Loucy (cell line): ENCODE data around the gene C20orf204.

Source experiments
- H2AFZ ChIP-seq: fragments of 200-600 bp; sonication (generic); 2 replicates; pipeline ENCODE4 v1.6.0; 2016; ENCODE audit warnings: antibody characterized with exemption, mild to moderate bottlenecking, low read length, moderate library complexity
- H3F3A ChIP-seq: fragments of 200-600 bp; 2 replicates; pipeline ENCODE4 v1.6.0; 2016; ENCODE audit warnings: antibody characterized with exemption, low read depth, mild to moderate bottlenecking
- H3K27me3 ChIP-seq: fragments of 200-600 bp; sonication (generic); 2 replicates; pipeline ENCODE4 v1.6.1; 2014; ENCODE audit warnings: low read length, mild to moderate bottlenecking; ENCODE audit not compliant: insufficient read depth, poor library complexity, severe bottlenecking
- H3K36me3 ChIP-seq: fragments of 200-600 bp; sonication (generic); 2 replicates; pipeline ENCODE4 v1.6.1; 2016; ENCODE audit warnings: low read length; ENCODE audit not compliant: insufficient read depth
- H3K4me1 ChIP-seq: fragments of 200-600 bp; sonication (generic); 2 replicates; pipeline ENCODE4 v1.5.1; 2014; ENCODE audit warnings: low read length, mild to moderate bottlenecking; ENCODE audit not compliant: insufficient read depth, poor library complexity, severe bottlenecking
- H3K4me2 ChIP-seq: fragments of 200-600 bp; sonication (generic); 2 replicates; pipeline ENCODE4 v1.6.0; 2014; ENCODE audit warnings: antibody characterized with exemption, low read length, low read depth, mild to moderate bottlenecking; ENCODE audit not compliant: poor library complexity, severe bottlenecking
- H3K4me3 ChIP-seq: fragments of 200-600 bp; sonication (generic); 2 replicates; pipeline ENCODE4 v1.5.1; 2014; ENCODE audit warnings: low read length, mild to moderate bottlenecking, mixed read lengths; ENCODE audit not compliant: poor library complexity, severe bottlenecking
- H3K79me2 ChIP-seq: fragments of 200-600 bp; sonication (generic); 2 replicates; pipeline ENCODE4 v1.6.1; 2014; ENCODE audit warnings: low read length; ENCODE audit not compliant: insufficient read depth
- H3K9ac ChIP-seq: fragments of 200-600 bp; sonication (generic); 2 replicates; pipeline ENCODE4 v1.6.0; 2014; ENCODE audit warnings: mild to moderate bottlenecking, low read depth, low read length, moderate library complexity; ENCODE audit not compliant: poor library complexity, severe bottlenecking
- H3K9me2 ChIP-seq: fragments of 200-600 bp; sonication (generic); replicated peaks from 2 replicates; pipeline ENCODE4 v1.6.1; 2016; ENCODE audit warnings: low read depth, low read length, mixed read lengths
- H3K9me3 ChIP-seq: fragments of 200-600 bp; sonication (generic); 2 replicates; pipeline ENCODE4 v1.6.1; 2014; ENCODE audit warnings: mild to moderate bottlenecking, antibody characterized with exemption, low read length, low read depth; ENCODE audit not compliant: insufficient read depth
- H4K20me1 ChIP-seq: fragments of 200-600 bp; sonication (generic); 2 replicates; pipeline ENCODE4 v1.6.0; 2014; ENCODE audit warnings: antibody characterized with exemption, low read length, mild to moderate bottlenecking; ENCODE audit not compliant: insufficient read depth, poor library complexity, severe bottlenecking
- CTCF ChIP-seq: fragments of 200-600 bp; sonication (generic); conservative IDR thresholded peaks from 2 replicates; pipeline ENCODE4 v1.5.1; 2014; ENCODE audit warnings: mild to moderate bottlenecking, antibody characterized with exemption, low read length
- EZH2phosphoT487 ChIP-seq: fragments of 200-600 bp; IDR thresholded peaks from 2 replicates; pipeline ENCODE4 v1.6.1; 2018; ENCODE audit warnings: antibody characterized with exemption, mild to moderate bottlenecking, moderate library complexity, borderline replicate concordance

Gene C20orf204

GRCh38 chr20:64041781-64042053 lies 5.7 kb downstream of the C20orf204 start:
- Histone ChIP-seq H3K4me2 (no peak overlapping the region), H3K4me1 (peaks cover 50% of the 10 kb centered on the region), H3K9me3 (no peaks in the 10 kb centered on the region), H3K9ac (no peak overlapping the region), H3K27me3 (no peaks in the 10 kb centered on the region), H3K4me3 (no peak overlapping the region), H2AFZ (no peak overlapping the region), H4K20me1 (no peaks in the 10 kb centered on the region), H3K36me3 (no peaks in the 10 kb centered on the region), H3K9me2 (no peaks in the 10 kb centered on the region), H3K79me2 (no peaks in the 10 kb centered on the region), H3F3A (no peaks in the 10 kb centered on the region)
- TF ChIP-seq CTCF, result no peak
- TF ChIP-seq EZH2phosphoT487, result no peak

DNA sequence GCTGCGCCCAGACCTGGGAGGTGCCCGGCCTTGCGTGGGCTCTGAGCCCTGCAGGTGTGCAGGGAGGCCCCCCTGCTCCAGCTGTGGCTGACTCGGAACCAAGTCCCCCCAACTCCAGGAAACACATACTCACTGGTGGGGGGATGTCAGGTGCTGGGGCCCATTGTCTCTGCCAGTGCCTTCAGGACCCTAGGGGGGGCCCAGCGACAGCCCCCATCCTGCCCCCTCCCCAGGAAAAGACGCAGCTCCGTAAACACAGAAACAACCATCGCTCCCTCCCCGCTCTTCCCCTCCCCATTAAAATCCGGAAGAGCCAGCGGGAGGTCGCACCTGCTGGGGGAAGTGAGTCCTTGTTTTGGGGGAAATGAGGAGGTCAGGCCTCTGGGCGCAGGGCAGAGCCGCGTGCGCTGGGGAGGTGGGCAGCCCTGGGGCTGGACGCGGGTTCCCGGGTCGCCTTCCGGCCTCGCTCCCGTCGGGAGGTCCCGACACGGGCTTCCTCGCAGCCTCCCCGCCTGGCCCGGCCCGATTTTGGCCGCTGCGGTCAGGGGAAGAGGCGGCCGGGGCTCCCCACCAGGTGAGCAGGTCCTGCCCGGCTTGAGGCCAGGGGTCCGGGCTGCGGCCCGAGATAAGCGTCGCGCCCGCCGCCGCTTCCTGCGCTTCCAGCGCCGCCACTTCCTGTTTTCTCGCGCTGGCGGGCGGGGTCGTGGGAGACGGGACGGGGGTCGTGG lies 6.2 kb downstream of the C20orf204 start:
- no peaks in the 10 kb centered on the region for H3K9me3 ChIP-seq
- no peak for TF ChIP-seq CTCF
- no peak for TF ChIP-seq EZH2phosphoT487
- no peaks in the 10 kb centered on the region for H3K27me3 ChIP-seq
- no peaks in the 10 kb centered on the region for H3K79me2 ChIP-seq
- H3K4me2 ChIP-seq, result peak overlapping the region; percentile 4
- H3F3A ChIP-seq, result no peaks in the 10 kb centered on the region
- no peaks in the 10 kb centered on the region for H3K9me2 ChIP-seq
- no peak overlapping the region for H2AFZ ChIP-seq
- H3K4me1 ChIP-seq, result peaks cover 45% of the 10 kb centered on the region
- H3K9ac ChIP-seq, result no peak overlapping the region
- no peak overlapping the region for H3K4me3 ChIP-seq
- H4K20me1 ChIP-seq, result no peaks in the 10 kb centered on the region
- H3K36me3 ChIP-seq, result no peaks in the 10 kb centered on the region

GRCh38 chr20:64043768-64044167 lies 7.8 kb downstream of the C20orf204 start:
- no peaks in the 10 kb centered on the region for H3K27me3 ChIP-seq

More at GRCh38 chr20:64043768-64044167, 7.8 kb downstream of the C20orf204 start:
- no peaks in the 10 kb centered on the region for H4K20me1 ChIP-seq
- H3K4me2 ChIP-seq, result no peak overlapping the region
- H3K9ac ChIP-seq, result no peak overlapping the region
- TF ChIP-seq CTCF (no peak), EZH2phosphoT487 (no peak)
- H2AFZ ChIP-seq, result no peak overlapping the region
- no peaks in the 10 kb centered on the region for H3K9me2 ChIP-seq
- H3K4me1 ChIP-seq, result peaks cover 31% of the 10 kb centered on the region
- no peaks in the 10 kb centered on the region for H3K79me2 ChIP-seq
- H3F3A ChIP-seq, result no peaks in the 10 kb centered on the region
- H3K36me3 ChIP-seq, result no peaks in the 10 kb centered on the region
- H3K4me3 ChIP-seq, result no peak overlapping the region
- H3K9me3 ChIP-seq, result no peaks in the 10 kb centered on the region
